Measurements from ENCODE around the gene C2orf80.

C2orf80 gene

GRCh38 chr2:208192611-208193236, 2.9 kb upstream of the C2orf80 start:
- TF ChIP-seq CTCF (IDR thresholded peaks at IDR 0.05; ENCODE audit: borderline replicate concordance, control extremely low read depth, extremely low read depth, insufficient read depth, missing control alignments) = no peak
- in situ Hi-C loops (cut with MboI; ENCODE audit: low sequenced_read_pairs, unreplicated experiment) = no loop called here
- no peak for DNase-seq (ENCODE audit: low spot score)

- DNase-seq (ENCODE audit: low spot score) = no peak
- TF ChIP-seq CTCF (IDR thresholded peaks at IDR 0.05; ENCODE audit: borderline replicate concordance, control extremely low read depth, extremely low read depth, insufficient read depth, missing control alignments) = no peak
- in situ Hi-C loops (cut with MboI; ENCODE audit: low sequenced_read_pairs, unreplicated experiment) = no loop called here
Measured at GRCh38 chr2:208189069-208189809, 591 bp downstream of the C2orf80 start.

- in situ Hi-C loops (cut with MboI; ENCODE audit: low sequenced_read_pairs, unreplicated experiment) = no loop called here
- no peak for TF ChIP-seq CTCF (IDR thresholded peaks at IDR 0.05; ENCODE audit: borderline replicate concordance, control extremely low read depth, extremely low read depth, insufficient read depth, missing control alignments)
- DNase-seq (ENCODE audit: low spot score) = no peak
Measured at GRCh38 chr2:208186893-208187292, 2.9 kb downstream of the C2orf80 start.

GRCh38 chr2:208186465-208186864, 3.4 kb downstream of the C2orf80 start:
- no peak for DNase-seq (ENCODE audit: low spot score)
- TF ChIP-seq CTCF (IDR thresholded peaks at IDR 0.05; ENCODE audit: borderline replicate concordance, control extremely low read depth, extremely low read depth, insufficient read depth, missing control alignments) = no peak
- in situ Hi-C loops (cut with MboI; ENCODE audit: low sequenced_read_pairs, unreplicated experiment) = no loop called here

GRCh38 chr2:208183972-208184705, 5.7 kb downstream of the C2orf80 start:
- in situ Hi-C loops (cut with MboI; ENCODE audit: low sequenced_read_pairs, unreplicated experiment) = no loop called here
- TF ChIP-seq CTCF (IDR thresholded peaks at IDR 0.05; ENCODE audit: borderline replicate concordance, control extremely low read depth, extremely low read depth, insufficient read depth, missing control alignments) = no peak
- no peak for DNase-seq (ENCODE audit: low spot score)

DNA sequence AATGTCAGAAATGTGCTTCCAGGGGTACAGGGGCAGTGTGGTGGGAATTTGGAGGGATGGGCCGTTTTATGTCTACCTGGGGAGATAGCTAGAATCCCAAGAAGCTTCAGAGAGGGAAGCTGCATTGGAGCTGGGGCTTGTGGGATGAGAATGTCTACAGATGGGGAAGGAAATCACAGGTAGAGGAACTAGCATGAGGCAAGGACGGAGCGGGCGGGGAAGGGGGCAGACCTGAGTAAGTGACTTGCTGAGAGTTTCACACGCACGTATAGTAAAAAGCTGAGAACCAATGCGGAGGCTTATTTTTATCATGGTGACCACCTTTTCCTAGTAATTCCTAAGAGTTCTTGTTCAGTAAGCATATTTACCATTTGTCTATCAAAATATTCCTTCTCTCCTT, 6.3 kb downstream of the C2orf80 start:
- in situ Hi-C loops (cut with MboI; ENCODE audit: low sequenced_read_pairs, unreplicated experiment) = no loop called here
- TF ChIP-seq CTCF (IDR thresholded peaks at IDR 0.05; ENCODE audit: borderline replicate concordance, control extremely low read depth, extremely low read depth, insufficient read depth, missing control alignments) = no peak
- no peak for DNase-seq (ENCODE audit: low spot score)
